GM19099 (cell line): ENCODE measurements around the gene CPEB3.

Experiments used
- POLR2A ChIP-seq: IDR thresholded peaks from 3 replicates; pipeline ENCODE4 v1.6.1; 2011; ENCODE audit warnings: low read depth; ENCODE audit not compliant: insufficient read length; ENCODE audit errors: extremely low read depth

CPEB3 gene

GRCh38 chr10:92108747-92109146, 182.1 kb downstream of the CPEB3 start:
- no peak for TF ChIP-seq POLR2A

GRCh38 chr10:92108120-92108519, 182.8 kb downstream of the CPEB3 start:
- TF ChIP-seq POLR2A, result no peak

GRCh38 chr10:92103376-92104090, 187.3 kb downstream of the CPEB3 start:
- no peak for TF ChIP-seq POLR2A

GRCh38 chr10:92102601-92103213, 188.2 kb downstream of the CPEB3 start:
- no peak for TF ChIP-seq POLR2A

- no peak for TF ChIP-seq POLR2A
Measured at GRCh38 chr10:92094960-92095359, 195.9 kb downstream of the CPEB3 start.

- TF ChIP-seq POLR2A, result no peak
Measured at GRCh38 chr10:92091965-92092364, 198.9 kb downstream of the CPEB3 start.

- TF ChIP-seq POLR2A, result no peak
Measured at GRCh38 chr10:92087750-92088395, 203.0 kb downstream of the CPEB3 start.

GRCh38 chr10:92082583-92083280, 208.1 kb downstream of the CPEB3 start:
- TF ChIP-seq POLR2A, result no peak

- no peak for TF ChIP-seq POLR2A
Measured at GRCh38 chr10:92081641-92082040, 209.2 kb downstream of the CPEB3 start.

GRCh38 chr10:92080244-92080643, 210.6 kb downstream of the CPEB3 start:
- no peak for TF ChIP-seq POLR2A

GRCh38 chr10:92079003-92079402, 211.9 kb downstream of the CPEB3 start:
- TF ChIP-seq POLR2A, result no peak

- no peak for TF ChIP-seq POLR2A
Measured at GRCh38 chr10:92076722-92077121, 214.2 kb downstream of the CPEB3 start.

GRCh38 chr10:92075829-92076228, 215.0 kb downstream of the CPEB3 start:
- TF ChIP-seq POLR2A, result no peak

GRCh38 chr10:92074126-92074887, 216.6 kb downstream of the CPEB3 start:
- TF ChIP-seq POLR2A, result no peak

GRCh38 chr10:92068900-92069299, 222.0 kb downstream of the CPEB3 start:
- no peak for TF ChIP-seq POLR2A
